Epithelial cell of proximal tubule (primary cell): ENCODE data around the gene NCOA4. TPM values are rescaled to one million over a fixed set of nuclear protein-coding genes. Genes with fewer than 3 reads are reported as not detected.
"Not testable (repeated sequence)": the region's sequence is repeated elsewhere in the genome, so short reads cannot be mapped to it uniquely, and the experiment has no call there.

Experiments used
- DNase-seq: peaks from one replicate; pipeline ENCODE4 v3.0.0-alpha.2; 2011; ENCODE audit warnings: low read depth
- H3K4me3 ChIP-seq: 2 replicates; pipeline ENCODE4 v1.5.1; 2011; ENCODE audit warnings: low read depth, mild to moderate bottlenecking, low read length
- total RNA-seq: library from RNA; depleted of rRNA; stranded (reverse); fragments of >200 nt; gene quantifications from 2 replicates; pipeline ENCODE4 v1.2.3, GENCODE V29; 2015

NCOA4 gene
- total RNA-seq, 1 donor from 2014 or later = 90.2 TPM

DNA sequence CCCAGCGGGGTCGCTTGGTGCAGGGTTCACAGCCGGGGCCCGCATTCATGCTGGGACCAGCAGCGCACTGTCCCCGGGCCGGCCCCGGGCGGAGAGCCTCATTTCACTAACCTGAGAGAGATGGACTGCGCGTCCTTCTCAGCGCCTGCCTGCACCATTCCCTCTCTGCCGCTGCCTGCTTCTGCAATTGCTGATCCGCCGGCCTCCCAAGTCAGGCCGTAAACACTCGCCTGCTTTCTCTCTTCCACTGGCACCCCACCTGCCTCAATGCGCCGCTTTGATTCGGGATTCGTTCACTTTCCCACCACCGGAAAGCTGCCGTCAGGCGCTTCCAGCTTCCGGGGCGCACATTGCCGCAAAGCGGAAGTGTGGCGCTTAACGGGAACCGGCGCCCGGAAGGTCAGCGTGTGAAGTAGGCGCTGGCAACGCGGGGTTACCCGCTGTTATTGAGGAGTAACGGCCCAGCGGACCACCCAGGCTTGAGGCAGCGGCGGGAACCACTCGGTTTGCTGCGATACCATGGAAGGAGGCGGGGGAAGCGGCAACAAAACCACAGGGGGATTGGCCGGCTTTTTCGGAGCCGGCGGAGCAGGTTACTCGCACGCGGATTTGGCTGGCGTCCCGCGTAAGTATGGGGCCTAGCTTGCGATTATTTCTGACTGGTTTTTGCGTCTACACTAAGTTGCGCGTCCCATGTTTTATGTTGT lies 58.2 kb downstream of the NCOA4 start, which contains the start of gene TIMM23:
TSS of gene TIMM23 (plus strand) at position 384 of the 707 bp plus-strand sequence. CDS start at position 520, 136 bp downstream.
- H3K4me3 ChIP-seq = peak within 1 kb of the TSS; percentile 75
- not testable (repeated sequence) for DNase-seq

DNA sequence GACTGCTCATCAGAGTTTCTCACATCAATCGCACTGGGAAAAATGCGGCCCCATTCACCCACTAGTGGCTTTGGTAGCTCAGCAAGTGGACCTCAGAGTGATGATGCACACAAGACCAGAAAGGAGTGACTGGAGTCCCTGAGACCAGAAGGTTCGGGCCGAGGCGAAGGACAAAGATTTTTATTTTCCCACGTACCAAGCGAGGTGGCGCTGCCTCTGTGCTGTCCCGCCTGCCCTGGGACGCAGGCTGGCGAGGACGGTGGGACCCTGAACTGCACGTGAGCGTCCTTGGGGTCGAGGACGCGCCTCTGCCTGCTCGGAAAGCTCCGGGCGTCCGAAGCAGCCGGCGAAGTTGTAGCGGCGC lies 58.7 kb downstream of the NCOA4 start:
- DNase-seq = not testable (repeated sequence)
- H3K4me3 ChIP-seq = peak overlapping the region; percentile 75

DNA sequence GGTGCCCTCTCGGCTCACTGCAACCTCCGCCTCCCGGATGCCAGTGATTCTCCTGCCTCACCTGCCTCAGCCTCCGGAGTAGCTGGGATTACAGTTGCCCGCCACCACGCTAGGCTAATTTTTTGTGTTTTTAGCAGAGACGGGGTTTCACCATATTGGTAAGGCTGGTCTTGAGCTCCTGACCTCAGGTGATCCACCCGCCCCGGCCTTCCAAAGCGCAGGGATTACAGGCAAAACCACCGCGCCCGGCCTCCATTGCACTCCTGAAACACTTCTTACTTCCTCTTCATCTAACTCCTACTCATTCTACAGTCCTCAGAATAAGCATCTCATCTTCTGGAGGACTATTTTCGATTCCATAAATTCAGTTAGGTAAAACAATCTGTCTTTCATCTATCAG lies 59.4 kb downstream of the NCOA4 start:
- not testable (repeated sequence) for DNase-seq
- H3K4me3 ChIP-seq = peak overlapping the region; percentile 75

DNA sequence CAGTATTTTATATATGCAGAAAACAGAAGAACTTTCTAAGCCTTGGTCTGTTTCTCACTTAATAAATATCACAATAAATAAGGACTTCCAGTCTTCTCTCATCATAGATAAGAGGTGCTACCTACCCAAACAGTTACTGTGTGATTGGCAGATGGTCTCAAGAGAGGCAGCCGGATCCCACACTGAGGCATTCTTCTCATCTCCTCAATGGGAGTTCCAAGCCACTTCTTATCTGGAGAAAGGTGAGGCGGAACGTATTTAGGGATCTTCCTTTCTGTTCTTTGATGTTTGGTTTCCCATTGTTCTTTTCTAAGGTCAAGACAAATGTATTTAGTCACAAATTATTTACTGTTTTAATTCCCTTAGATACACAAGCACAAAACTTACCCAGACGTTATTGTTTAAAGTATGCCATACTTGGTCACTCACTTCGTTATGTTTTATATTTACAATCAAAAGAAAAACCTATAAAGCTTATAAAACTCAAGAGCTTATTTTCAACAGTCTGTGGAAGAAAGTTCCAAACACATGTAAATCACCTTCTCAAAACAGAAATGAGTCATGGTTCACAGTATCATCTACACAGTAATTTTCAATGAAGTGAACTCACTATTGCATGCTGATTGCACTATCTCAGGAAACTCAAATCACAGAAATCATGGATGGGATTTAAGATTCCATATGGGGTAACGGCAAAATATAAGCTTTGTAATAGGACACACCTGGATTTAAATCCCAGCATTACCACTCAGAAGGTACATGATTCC lies 67.6 kb downstream of the NCOA4 start:
- not testable (repeated sequence) for H3K4me3 ChIP-seq, DNase-seq

DNA sequence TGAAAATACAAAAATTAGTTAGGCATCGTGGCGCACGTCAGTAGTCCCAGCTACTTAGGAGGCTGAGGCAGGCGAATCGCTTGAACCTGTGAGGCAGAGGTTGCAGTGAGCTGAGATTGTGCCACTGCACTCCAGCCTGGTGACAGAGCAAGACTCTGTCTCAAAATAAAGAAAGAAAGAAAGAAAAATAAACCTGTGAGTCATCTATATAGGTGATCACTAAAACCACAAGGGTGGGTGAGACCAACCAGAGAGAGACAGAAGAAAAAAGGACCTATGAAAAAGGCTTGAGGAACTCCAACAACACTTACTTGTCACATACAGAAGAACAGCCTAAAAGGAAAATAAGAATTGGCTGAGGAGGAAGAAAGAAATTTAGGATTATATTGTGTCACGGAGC lies 72.5 kb downstream of the NCOA4 start:
- DNase-seq, H3K4me3 ChIP-seq: not testable (repeated sequence)

DNA sequence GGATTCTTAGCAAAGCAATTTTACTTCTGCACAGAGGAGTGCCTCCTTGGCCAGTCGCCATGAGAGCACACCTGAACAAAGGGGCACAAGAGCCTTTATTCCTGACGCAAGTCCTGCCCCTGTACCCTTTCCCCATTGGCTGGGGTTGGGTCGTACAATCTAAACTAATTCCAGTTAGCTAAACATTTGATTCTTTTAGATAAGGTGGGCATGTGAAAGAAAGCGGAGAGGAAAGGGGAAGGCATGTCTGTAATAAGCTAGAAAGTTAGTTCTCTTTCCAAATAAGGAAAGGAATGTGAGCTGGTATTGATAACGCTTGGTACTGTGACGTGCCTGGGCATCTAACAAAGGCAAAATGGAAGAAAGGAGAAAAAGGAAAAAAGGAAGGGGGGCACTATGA lies 73.8 kb downstream of the NCOA4 start:
- not testable (repeated sequence) for DNase-seq, H3K4me3 ChIP-seq

Other genes starting within 250 kb of the NCOA4 start
- gene AGAP4, start 183.1 kb downstream of the NCOA4 start, total RNA-seq = 9.2 and 11.3 TPM in 2 replicates
- gene TIMM23, start 58.1 kb downstream of the NCOA4 start, total RNA-seq = 98.7 and 147 TPM in 2 replicates
- gene MSMB, start 15.6 kb upstream of the NCOA4 start, total RNA-seq = not detected in 2 replicates